Measurements from ENCODE around the gene RNF32. TPM values are rescaled to one million over a fixed set of nuclear protein-coding genes. Genes with fewer than 3 reads are reported as not detected.
"Not testable (repeated sequence)": the region's sequence is repeated elsewhere in the genome, so short reads cannot be mapped to it uniquely, and the experiment has no call there.

The RNF32 gene
- total RNA-seq, 6 donors from 2014 or later = 1.1 to 4.0 (median 2.6) TPM; not detected in 1

DNA sequence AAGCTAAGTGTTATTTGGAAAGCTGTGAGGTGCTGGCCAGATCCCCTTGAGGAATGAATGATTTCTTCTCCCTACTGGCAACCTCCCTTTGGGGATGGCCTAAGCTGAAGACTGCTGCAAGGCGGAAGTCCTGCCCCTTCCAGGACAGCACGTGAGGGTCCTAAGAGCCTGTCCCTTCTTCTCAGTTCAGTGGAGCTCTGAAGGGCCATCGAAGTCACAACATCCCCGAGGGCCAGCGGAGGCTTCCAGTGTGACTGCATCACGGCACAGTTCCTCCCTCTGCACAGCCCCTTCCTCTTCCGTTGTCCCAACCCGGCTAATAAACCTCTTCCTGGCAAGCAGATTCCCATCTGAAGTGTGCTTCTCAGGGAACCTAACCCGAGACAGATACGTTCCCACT is 43.7 kb downstream of the RNF32 start:
- H3K36me3 ChIP-seq = peaks cover 5 to 50% (median 12%) of the 10 kb centered on the region in 4 donors
- no peak overlapping the region for H3K4me3 ChIP-seq
- H3K27ac ChIP-seq = no peak overlapping the region
- no peak for ATAC-seq (ENCODE audit: low FRiP score in 2 of 2)
- H3K27me3 ChIP-seq = no peaks in the 10 kb centered on the region
- no peaks in the 10 kb centered on the region for H3K9me3 ChIP-seq
- no peak for TF ChIP-seq EP300 (IDR thresholded peaks at IDR 0.05)
- TF ChIP-seq, protein P1, sequence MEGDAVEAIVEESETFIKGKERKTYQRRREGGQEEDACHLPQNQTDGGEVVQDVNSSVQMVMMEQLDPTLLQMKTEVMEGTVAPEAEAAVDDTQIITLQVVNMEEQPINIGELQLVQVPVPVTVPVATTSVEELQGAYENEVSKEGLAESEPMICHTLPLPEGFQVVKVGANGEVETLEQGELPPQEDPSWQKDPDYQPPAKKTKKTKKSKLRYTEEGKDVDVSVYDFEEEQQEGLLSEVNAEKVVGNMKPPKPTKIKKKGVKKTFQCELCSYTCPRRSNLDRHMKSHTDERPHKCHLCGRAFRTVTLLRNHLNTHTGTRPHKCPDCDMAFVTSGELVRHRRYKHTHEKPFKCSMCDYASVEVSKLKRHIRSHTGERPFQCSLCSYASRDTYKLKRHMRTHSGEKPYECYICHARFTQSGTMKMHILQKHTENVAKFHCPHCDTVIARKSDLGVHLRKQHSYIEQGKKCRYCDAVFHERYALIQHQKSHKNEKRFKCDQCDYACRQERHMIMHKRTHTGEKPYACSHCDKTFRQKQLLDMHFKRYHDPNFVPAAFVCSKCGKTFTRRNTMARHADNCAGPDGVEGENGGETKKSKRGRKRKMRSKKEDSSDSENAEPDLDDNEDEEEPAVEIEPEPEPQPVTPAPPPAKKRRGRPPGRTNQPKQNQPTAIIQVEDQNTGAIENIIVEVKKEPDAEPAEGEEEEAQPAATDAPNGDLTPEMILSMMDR (IDR thresholded peaks at IDR 0.05) = no peak
- TF ChIP-seq POLR2AphosphoS5 (IDR thresholded peaks at IDR 0.05) = no peak
- TF ChIP-seq POLR2A (IDR thresholded peaks at IDR 0.05) = no peak
- H3K4me1 ChIP-seq = no peaks in the 10 kb centered on the region
- 95 to 97% methylated on average over 9 to 10 of the region's 10 CpGs for WGBS, 2 donors
- DNase-seq = no peak

DNA sequence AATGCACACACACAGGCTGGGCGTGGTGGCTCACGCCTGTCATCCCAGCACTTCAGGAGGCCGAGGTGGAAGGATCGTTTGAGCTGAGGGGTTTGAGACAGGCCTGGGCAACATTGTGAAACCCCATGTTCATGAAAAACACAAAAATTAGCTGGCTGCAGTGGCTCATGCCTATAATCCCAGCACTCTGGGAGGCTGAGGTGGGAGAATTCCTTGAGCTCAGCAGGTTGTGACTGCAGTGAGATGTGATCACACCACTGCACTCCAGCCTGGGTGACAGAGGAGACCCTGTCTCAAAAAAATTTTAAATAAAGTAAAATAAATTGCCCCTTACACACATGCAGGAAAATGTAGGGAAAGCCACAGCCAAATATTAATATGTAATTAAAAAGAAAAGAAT is 44.1 kb downstream of the RNF32 start:
- DNase-seq (no peak), ATAC-seq (ENCODE audit: low FRiP score in 2 of 2) (no peak)
- Histone ChIP-seq H3K27ac (no peak overlapping the region), H3K27me3 (no peaks in the 10 kb centered on the region), H3K9me3 (no peaks in the 10 kb centered on the region), H3K36me3 (peaks cover 5 to 46% (median 12%) of the 10 kb centered on the region in 4 donors), H3K4me1 (no peaks in the 10 kb centered on the region), H3K4me3 (no peak overlapping the region)
- TF ChIP-seq POLR2AphosphoS5 (IDR thresholded peaks at IDR 0.05) = no peak
- no peak for TF ChIP-seq POLR2A (IDR thresholded peaks at IDR 0.05)
- TF ChIP-seq, protein P1 (IDR thresholded peaks at IDR 0.05) = no peak
- no peak for TF ChIP-seq EP300 (IDR thresholded peaks at IDR 0.05)
- 89 to 94% methylated on average over 4 of the region's 4 CpGs for WGBS, 2 donors

- H3K4me3 ChIP-seq = no peak overlapping the region
- WGBS, 2 donors = 72 to 91% methylated on average over 5 of the region's 5 CpGs
- ATAC-seq (ENCODE audit: low FRiP score in 2 of 2) = no peak
These were observed 51.2 kb downstream of the RNF32 start for GRCh38 chr7:156691764-156692163.

GRCh38 chr7:156692849-156693248 is 52.3 kb downstream of the RNF32 start:
- Histone ChIP-seq H3K27ac (no peak overlapping the region), H3K4me3 (no peak overlapping the region), H3K27me3 (no peaks in the 10 kb centered on the region), H3K36me3 (peaks cover 0 to 1% (median 0%) of the 10 kb centered on the region in 4 donors), H3K4me1 (no peaks in the 10 kb centered on the region), H3K9me3 (peaks cover 0 to 17% (median 3%) of the 10 kb centered on the region in 4 donors)
- TF ChIP-seq POLR2A (IDR thresholded peaks at IDR 0.05) (no peak), EP300 (IDR thresholded peaks at IDR 0.05) (no peak), POLR2AphosphoS5 (IDR thresholded peaks at IDR 0.05) (no peak)
- TF ChIP-seq, protein P1 (IDR thresholded peaks at IDR 0.05) = no peak
- ATAC-seq (ENCODE audit: low FRiP score in 2 of 2) = no peak
- DNase-seq = no peak
- WGBS, 2 donors = 84 to 85% methylated on average over 1 of the region's 1 CpG

More at GRCh38 chr7:156691764-156692163, 51.2 kb downstream of the RNF32 start:
- H3K36me3 ChIP-seq = no peaks in the 10 kb centered on the region
- H3K27me3 ChIP-seq = no peaks in the 10 kb centered on the region
- DNase-seq = no peak
- H3K9me3 ChIP-seq = peaks cover 0 to 6% (median 0%) of the 10 kb centered on the region in 4 donors
- TF ChIP-seq POLR2AphosphoS5 (IDR thresholded peaks at IDR 0.05) (no peak), EP300 (IDR thresholded peaks at IDR 0.05) (no peak), POLR2A (IDR thresholded peaks at IDR 0.05) (no peak)
- TF ChIP-seq, protein P1 (IDR thresholded peaks at IDR 0.05) = no peak
- H3K27ac ChIP-seq = no peak overlapping the region
- no peaks in the 10 kb centered on the region for H3K4me1 ChIP-seq

- Histone ChIP-seq H3K4me3 (no peak overlapping the region), H3K36me3 (peaks cover 0 to 7% (median 2%) of the 10 kb centered on the region in 4 donors), H3K9me3 (peaks cover 0 to 25% (median 3%) of the 10 kb centered on the region in 4 donors), H3K4me1 (no peaks in the 10 kb centered on the region), H3K27ac (no peak overlapping the region), H3K27me3 (no peaks in the 10 kb centered on the region)
- WGBS, 2 donors = 97 to 99% methylated on average over 3 of the region's 3 CpGs
- ATAC-seq (ENCODE audit: low FRiP score in 2 of 2) = no peak
- no peak for TF ChIP-seq EP300 (IDR thresholded peaks at IDR 0.05)
- no peak for TF ChIP-seq POLR2A (IDR thresholded peaks at IDR 0.05)
- TF ChIP-seq, protein P1 (IDR thresholded peaks at IDR 0.05) = no peak
- TF ChIP-seq POLR2AphosphoS5 (IDR thresholded peaks at IDR 0.05) = no peak
- DNase-seq = no peak
These were observed 53.1 kb downstream of the RNF32 start for GRCh38 chr7:156693627-156694026.

GRCh38 chr7:156697283-156697682 is 56.7 kb downstream of the RNF32 start:
- H3K27ac ChIP-seq; H3K36me3 ChIP-seq; H3K4me1 ChIP-seq; H3K27me3 ChIP-seq; H3K4me3 ChIP-seq; ATAC-seq (ENCODE audit: low FRiP score in 2 of 2); DNase-seq: not testable (repeated sequence)
- H3K9me3 ChIP-seq = peaks cover 0 to 25% (median 3%) of the 10 kb centered on the region in 4 donors
- WGBS, 2 donors = 94% methylated on average over 9 of the region's 9 CpGs

DNA sequence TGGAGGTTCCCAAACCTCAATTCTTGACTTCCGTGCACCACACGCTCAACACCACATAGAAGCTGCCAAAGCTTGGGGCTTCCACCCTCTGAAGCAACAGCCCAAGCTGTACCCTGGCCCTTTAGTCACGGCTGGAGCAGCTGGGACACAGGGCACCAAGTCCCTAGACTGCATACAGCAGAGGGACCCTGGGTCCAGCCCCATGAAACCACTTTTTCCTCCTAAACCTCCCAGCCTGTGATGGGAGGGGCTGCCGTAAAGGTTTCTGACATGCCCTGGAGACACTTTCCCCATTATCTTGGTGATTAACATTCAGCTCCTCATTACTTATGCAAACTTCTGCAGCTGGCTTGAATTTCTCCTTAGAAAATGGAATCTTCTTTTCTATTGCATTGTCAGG is 57.9 kb downstream of the RNF32 start:
- H3K27me3 ChIP-seq; H3K27ac ChIP-seq; H3K36me3 ChIP-seq; H3K4me3 ChIP-seq; H3K4me1 ChIP-seq; DNase-seq; ATAC-seq (ENCODE audit: low FRiP score in 2 of 2): not testable (repeated sequence)
- H3K9me3 ChIP-seq = peaks cover 0 to 25% (median 3%) of the 10 kb centered on the region in 4 donors
- WGBS, 2 donors = 95 to 96% methylated on average over 4 of the region's 4 CpGs

All from upper lobe of left lung (tissue), 6 donors.